Inflammatory macrophage treated with lipopolysaccharide for 1 hour (primary cell): ENCODE measurements around the gene CRHR1.

Experiments used
- DNase-seq, 2 donors: peaks; one replicate each; pipeline ENCODE4 v3.0.0-alpha.2; 2020 to 2022

The CRHR1 gene

GRCh38 chr17:45790296-45790922 lies 6.3 kb downstream of the CRHR1 start:
- no peak for DNase-seq

DNA sequence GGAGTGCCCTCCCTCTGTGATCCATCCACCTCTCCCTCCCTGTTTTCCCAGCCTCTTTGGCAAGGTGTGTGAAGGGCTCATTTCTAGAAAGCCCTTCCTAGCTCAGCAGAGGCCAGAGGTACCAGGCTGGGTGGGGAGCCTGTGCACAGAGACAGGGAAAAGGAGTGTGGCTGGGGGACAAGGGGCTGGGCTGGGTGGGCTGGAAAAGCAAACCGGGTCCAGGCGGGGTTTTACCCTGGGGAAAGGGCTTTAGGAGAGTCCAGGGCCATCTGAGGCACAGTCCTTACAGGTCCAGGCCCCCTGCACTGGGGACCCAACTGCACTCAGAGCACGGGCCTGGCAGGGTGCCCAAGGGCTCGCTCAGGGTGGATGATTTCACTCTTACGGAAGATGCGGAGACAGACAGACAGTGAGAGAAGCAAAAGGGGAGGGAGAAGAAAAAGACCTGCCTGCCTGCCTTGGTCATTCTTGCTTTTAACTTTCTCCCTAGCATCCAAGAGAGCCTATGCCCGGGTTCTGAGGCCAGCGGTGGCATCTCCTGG lies 7.0 kb downstream of the CRHR1 start:
- DNase-seq = no peak

GRCh38 chr17:45791935-45792334 lies 7.8 kb downstream of the CRHR1 start:
- DNase-seq = no peak

DNA sequence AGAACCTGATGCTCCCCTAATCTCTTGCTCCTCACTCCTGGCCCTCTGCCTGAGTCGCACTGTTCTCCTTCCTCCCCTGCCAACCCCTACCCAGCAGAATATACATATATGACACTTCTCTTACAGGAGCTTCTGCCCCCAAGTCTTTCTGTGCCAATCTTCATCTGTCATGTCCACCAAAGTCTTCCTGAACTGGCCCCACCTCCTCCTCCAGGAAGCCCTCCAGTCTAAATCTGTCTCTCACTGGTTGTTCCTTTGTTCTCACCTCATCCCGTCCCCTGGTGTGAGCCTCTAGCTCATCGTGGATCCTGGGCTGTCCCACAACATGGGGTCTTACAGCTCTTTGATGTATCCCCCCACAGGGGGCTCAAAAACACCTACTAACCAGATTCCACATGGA lies 8.3 kb downstream of the CRHR1 start:
- DNase-seq = no peak

GRCh38 chr17:45792995-45793755 lies 9.1 kb downstream of the CRHR1 start:
- no peak for DNase-seq

GRCh38 chr17:45793999-45794540 lies 9.9 kb downstream of the CRHR1 start:
- DNase-seq = no peak

DNA sequence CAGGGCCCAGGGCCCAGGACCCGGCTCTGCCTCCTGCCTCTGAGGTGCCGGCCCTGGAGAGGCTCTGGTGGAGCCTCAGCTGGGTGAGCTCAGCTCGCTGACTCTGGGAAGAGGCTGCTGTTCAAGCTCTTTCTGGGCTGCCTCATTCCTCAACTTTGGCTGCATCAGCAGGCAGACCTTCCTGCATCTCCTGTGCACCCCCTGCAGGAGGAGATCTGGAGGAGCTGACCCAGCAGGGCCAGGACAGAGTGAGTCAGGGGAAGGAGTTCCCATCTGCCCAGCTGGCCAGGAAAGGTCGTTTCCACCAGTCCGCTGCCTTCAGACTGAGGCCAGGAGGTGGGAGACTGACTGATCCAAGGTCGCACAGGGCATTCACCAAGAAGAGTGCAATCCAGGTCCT lies 10.7 kb downstream of the CRHR1 start:
- DNase-seq = no peak

DNA sequence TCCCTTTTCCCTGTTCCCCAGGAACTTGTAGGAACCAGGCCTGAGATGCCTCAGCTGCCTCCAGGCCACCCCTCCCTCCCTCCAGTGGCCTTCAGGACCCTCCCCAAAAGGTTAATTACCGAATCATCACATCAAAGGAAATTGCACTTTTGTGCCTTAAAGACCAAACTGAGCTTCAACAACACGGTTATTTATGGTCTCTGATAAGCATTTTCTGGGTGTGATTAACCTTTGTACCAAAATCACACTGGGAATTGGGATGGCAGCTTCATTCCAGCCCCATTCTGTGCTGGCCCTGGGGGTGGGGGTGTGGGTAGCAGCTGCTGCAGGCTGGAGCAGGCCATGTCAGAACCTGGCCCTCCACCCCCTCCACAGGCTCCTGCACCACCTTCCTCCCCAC lies 16.7 kb downstream of the CRHR1 start:
- no peak for DNase-seq

DNA sequence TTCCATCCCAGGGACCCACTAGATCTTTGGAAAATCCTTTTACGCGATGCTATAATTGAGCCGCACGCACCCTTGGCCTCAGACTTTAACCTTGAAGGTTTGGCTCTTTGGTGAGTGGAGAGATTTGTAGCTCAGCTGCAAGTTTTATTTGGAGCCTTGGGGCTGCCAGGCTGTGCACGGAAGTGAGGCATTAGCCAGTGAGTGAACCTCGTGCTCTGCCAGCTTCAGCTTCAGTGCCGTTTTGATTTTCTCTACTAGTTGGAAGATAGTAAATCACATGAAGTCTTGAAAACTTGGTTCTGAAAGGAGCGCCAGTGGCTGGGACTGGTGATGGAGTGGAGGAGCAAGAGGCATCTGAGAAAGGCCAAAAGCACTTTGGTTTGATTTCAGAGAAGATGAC lies 17.3 kb downstream of the CRHR1 start:
- DNase-seq = no peak

DNA sequence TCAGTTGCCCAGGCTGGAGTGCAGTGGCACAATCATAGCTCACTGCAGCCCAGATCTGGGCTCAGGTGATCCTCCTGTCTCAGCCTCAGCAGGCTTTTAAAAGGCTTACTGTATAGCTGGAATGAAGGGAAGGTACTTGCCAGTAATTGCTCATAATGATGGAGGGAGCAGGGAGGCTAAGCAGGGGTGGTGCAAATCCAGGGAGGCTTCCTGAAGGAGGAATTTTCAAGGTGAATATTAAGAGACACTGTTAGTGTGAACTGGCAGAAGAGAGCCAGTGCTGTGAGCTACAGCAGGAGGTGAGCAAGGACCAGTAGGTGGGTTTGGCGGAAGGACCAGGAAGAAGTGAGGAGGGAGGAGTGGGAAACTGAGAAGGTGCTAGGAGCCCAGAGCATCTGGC lies 24.7 kb downstream of the CRHR1 start:
- DNase-seq = no peak

DNA sequence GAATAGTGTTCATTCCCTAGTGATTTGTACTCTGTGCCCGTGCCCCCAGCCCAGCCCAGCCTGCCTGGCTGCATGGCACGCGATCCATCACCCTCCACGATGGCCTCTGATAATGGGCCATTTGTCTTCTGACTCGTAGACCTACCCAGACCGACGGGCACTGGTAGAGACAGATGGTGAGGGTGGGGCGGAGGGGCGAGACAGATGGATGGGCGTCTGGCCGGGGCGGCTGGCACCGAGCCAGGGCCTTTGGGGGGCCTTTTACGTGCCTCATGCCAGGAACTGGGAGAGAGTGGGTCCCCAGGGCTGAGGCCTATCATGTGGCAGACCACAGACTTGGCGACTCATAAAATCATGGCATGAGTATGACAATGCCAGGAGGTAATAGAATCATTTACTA lies 25.4 kb downstream of the CRHR1 start:
- no peak for DNase-seq

DNA sequence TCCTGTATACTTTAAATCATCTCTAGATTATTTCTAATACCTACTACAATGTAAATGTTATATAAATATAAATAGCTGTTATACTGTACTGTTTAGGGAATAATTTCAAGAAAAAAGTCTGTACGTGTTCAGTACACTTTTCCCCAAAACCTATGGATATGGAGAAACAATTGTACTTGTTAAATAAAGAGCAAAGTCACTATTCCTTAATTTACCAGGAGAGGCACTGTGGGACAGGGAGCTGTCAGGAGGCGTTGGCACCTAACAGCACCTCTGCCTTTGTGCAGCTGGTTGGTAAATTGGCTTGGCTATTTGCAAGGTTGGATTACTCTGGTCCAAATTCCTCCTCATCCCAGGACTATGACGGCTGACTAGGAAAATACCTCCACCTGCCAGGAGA lies 28.0 kb downstream of the CRHR1 start:
- no peak for DNase-seq

DNA sequence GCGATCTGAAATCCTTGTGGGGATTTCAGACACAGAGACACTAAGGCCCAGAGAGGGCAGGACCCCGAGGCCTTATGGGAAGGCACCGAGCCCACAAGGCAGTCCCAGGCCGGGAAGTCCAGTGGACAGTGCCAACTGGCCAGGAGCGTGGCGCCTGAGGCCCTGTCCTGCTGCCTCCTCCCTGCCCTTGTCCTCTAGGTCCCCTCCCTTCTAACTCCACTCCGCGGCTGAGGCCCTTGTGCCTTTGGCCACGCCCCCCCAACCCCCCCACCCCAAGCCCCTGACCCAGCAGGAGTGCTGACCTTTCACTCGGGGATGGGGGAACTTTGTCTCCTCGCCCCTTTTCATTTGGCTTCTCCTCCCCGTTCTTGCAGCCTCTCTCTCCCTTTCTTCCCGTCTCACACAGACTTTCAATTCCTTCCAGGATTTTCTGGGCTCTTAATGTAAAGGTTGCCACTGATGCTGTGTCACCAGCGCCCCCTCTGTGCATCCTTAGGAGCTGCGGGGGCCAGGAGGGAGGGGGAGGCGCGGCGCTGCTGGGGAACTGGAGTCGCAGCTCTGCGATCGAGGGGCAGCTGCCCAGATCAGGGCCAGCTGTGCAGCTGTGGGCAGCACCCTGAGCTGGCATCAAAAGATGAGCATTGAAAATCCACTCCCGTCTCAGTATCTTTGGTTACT lies 29.1 kb downstream of the CRHR1 start:
- DNase-seq = no peak

DNA sequence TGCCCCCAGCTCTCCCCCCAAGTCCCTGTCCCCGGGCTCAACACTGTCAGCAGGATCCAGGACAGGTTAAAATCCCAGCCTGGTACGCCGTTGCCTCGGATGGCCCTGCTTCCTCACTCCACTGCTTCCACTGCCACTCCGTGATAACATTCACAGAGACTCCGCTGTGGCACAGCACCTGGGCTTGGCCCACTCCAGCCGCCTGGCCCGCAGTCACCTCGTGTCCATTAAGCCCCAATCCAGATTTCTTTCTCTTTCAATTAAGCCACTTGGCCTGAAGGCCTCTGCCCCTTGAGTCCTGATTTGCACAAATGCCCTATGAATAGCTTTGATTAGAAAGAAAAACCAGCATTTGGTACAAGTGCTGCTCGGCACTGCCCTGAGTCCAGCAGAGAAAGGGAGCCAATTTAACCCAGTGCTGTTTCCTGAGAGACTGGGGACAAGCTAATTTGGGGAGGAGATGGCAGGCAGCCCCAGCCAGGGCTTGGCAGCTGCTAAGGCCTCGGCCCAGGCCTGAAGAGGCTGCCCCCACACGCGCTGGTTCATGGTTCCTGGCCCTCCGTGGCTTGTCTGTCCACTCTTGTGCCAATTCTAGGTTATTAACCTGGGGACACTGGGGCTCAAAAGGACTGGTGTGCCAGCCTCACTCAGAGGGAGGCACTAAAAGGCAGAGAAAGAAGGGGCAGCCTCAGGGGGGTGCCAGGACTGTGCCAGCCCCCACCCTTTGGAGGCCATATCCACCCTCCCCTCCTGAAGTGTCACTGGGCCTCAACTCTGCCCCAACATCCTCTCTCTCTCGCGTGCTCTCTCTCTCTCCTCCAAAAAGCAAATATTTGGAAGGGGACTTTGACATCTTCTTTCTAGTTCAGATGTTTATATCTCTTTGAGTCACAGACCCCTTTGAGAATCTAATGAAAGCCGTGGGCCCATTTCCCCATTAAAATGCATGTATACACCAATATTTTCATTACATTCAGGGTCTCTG lies 30.8 kb downstream of the CRHR1 start:
- no peak for DNase-seq

DNA sequence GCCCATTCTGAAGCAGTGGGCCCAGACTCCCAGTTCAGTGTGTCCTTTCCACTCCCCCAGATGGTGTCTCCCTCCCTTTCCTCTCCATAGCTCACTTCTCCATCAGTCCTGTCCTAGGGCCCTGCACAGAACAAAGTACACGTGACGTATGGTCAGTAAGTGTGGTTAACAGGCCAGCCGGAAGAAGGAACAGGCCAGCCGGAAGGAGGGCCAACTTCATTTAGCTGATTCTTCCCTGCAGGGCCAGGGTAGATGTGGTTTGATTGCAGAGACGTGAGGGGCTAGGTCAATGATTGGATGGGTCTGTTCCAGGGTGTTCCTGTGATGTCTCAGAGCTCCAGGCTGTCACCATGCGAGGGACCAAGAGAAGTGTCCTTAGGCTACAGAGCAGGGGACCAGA lies 31.6 kb downstream of the CRHR1 start:
- DNase-seq = no peak

DNA sequence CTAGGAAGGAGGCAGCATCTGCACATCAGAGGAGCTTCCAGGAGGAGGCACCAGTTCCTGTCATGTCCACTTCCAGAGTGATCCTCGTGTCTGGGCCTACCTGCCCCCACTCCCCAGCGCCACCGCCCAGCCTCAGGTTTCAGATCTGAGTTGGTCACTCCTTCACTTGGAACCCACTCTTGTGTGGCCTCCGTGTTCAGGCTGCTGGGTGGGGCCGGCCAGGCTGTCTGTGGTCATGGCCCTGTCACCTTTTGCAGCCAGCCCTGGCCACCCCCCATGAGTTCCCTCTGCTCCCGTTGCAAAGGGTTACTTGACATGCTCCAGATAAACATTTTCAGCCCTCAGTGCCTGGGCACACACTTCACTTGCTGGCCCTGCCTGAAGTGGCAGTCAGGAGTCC lies 33.9 kb downstream of the CRHR1 start:
- DNase-seq = no peak

GRCh38 chr17:45818699-45819098 lies 34.6 kb downstream of the CRHR1 start:
- DNase-seq = no peak

DNA sequence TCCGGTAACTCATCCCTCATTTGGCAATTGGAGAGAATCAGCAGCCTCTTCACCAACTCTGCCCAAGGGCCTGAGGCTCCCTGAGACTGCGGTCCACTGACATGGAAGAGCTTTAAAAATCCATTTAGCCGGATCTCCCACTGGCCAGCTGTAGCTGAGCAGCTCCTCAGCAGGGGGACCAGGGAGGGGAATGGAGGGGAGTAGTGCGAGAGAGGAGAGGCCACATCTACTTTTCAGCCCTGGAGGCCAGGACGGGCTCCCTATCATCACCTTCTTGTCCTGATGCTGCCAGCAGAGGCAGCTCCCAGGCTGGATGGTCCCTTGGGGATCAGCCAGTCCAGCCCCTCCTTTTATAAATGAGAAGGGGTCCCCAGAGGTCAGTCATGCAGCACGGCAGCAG lies 35.5 kb downstream of the CRHR1 start:
- no peak for DNase-seq

DNA sequence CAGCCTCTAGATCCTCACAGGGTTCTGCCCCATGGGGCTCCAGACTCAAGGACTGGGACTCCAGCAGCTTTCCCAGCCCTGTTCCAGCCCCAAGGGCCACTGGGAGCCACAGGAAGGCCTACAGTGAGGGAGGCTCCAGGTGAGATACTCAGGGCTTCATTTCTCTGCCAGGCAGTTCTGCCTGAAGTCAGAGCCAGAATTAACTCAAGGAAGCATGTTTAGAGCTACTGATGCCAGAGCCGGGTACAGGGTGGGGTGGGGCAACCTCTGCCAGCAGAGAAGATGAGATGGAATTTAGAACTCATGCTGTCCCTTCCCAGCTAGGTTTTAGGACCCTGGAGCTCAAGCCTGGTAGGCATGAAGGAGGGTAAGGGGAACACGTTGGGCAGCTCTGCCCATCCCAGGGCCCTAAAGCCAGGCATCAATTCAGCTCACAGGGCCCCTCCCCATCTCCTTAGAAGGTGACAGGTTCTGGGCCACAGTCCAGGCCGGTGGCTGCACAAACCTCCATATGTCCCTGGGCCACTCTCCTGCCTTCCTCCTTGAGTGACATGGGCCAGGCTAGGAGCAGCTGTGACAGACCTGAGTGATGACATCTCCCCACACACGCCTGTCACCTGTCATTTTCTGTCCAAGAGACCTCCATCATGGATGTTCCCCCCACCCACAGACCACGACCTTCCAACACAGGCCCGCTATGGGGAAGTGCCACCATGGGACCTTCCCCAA lies 36.1 kb downstream of the CRHR1 start:
- DNase-seq = no peak

DNA sequence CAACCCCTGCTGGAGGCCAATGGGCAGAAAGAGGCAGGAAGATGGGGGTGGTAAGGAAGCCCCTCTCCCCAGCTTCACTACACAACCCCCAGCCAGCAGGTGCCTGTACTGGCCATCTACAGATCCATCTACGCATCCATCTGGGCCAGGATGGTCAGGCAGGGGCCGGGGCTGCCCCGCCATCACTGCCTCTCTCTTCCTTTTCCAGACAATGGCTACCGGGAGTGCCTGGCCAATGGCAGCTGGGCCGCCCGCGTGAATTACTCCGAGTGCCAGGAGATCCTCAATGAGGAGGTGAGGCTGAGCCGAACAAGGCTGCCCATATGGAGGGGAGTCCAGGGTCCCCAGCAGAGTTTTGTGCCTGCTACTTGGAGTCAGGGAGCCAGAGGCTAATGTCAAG lies 37.0 kb downstream of the CRHR1 start:
- no peak for DNase-seq

GRCh38 chr17:45823598-45823997 lies 39.5 kb downstream of the CRHR1 start:
- DNase-seq = no peak

DNA sequence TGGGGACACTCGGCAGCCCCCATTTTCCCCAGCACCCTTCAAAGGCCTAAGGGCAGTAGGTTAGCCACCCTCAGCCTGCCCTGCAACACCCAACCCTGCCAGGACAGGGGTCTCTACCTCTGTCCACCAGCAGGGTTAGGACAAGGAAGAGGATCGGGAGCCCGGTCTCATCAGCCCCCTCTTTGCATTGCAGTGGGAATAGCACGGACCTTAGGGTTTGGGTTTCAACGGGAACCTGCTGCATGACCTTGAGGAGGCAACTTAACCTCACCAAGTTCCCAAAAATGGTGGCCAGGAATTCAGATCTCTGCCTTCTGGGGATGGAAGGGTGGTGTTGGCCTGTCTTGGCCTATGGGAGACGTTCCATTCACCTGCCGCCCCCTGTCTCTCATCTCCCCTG lies 40.4 kb downstream of the CRHR1 start:
- no peak for DNase-seq
